Measurements from ENCODE around the gene PLCB4. TPM values are rescaled to one million over a fixed set of nuclear protein-coding genes. Genes with fewer than 3 reads are reported as not detected.

The PLCB4 gene
- polyA plus RNA-seq, 1 of the 3 experiments (the other 2 are of a cell fraction), result 5.5 TPM

GRCh38 chr20:9204979-9205378 is 136.1 kb downstream of the PLCB4 start:
- Histone ChIP-seq H3F3A (replicated peaks; ENCODE audit: insufficient read depth) (peaks cover 11% of the 10 kb centered on the region), H3K4me2 (no peak overlapping the region), H4K20me1 (ENCODE audit: insufficient read depth) (no peaks in the 10 kb centered on the region), H3K9me3 (no peaks in the 10 kb centered on the region), H3K4me1 (ENCODE audit: control insufficient read depth in 1 of 2, insufficient read depth in 2 of 2, low read depth in 1 of 2, low read length in 1 of 2) (peaks cover 2 to 11% of the 10 kb centered on the region in 2 experiments; a peak in 3 of 4 replicates), H3K9me2 (no peaks in the 10 kb centered on the region), H3K27ac (ENCODE audit: low read depth in 2 of 2, low read length in 1 of 2) (no peak overlapping the region), H3K27me3 (ENCODE audit: insufficient read depth) (no peaks in the 10 kb centered on the region), H3K4me3 (ENCODE audit: low read depth in 2 of 2, low read length in 1 of 2) (no peak overlapping the region), H3K79me2 (ENCODE audit: insufficient read depth) (0 out of 2 replicates have a peak, but pooled peaks cover 3% of the 10 kb centered on the region), H3K36me3 (replicated peaks in 1 of 2; ENCODE audit: control insufficient read depth in 1 of 2, insufficient read depth in 2 of 2, low read length in 1 of 2) (no peaks in the 10 kb centered on the region), H2AFZ (ENCODE audit: low read depth) (no peak overlapping the region), H3K9ac (no peak overlapping the region)
- ChIA-PET POLR2A (no interaction called here), CTCF (no interaction called here)
- WGBS (ENCODE audit: low lambda C conversion rate), result 85% methylated on average over 5 of the region's 5 CpGs
- no peak for DNase-seq
- TF ChIP-seq RCOR1 (IDR thresholded peaks at IDR 0.05; ENCODE audit: low read length), result no peak
- no peak for TF ChIP-seq FOXJ3 (CRISPR knock-in tag; IDR thresholded peaks at IDR 0.05)
- no peak for TF ChIP-seq MAX (IDR thresholded peaks at IDR 0.05; ENCODE audit: low read depth)
- TF ChIP-seq REST (IDR thresholded peaks at IDR 0.05; ENCODE audit: low read depth, low read length), result no peak
- TF ChIP-seq POLR2AphosphoS5 (IDR thresholded peaks at IDR 0.05; ENCODE audit: low read depth, low read length), result no peak
- TF ChIP-seq MXI1 (IDR thresholded peaks at IDR 0.05; ENCODE audit: low read depth, low read length), result no peak
- no peak for TF ChIP-seq RAD21 (IDR thresholded peaks at IDR 0.05; ENCODE audit: low read length)
- TF ChIP-seq FOSL2 (IDR thresholded peaks at IDR 0.05; ENCODE audit: borderline replicate concordance, low read depth), result no peak
- TF ChIP-seq RFX5 (IDR thresholded peaks at IDR 0.05; ENCODE audit: low read length), result no peak
- no peak for TF ChIP-seq FOXM1 (IDR thresholded peaks at IDR 0.05; ENCODE audit: low read depth)
- no peak for TF ChIP-seq USF2 (IDR thresholded peaks at IDR 0.05; ENCODE audit: borderline replicate concordance, low read depth, low read length)
- no peak for TF ChIP-seq PBX3 (IDR thresholded peaks at IDR 0.05)
- no peak for TF ChIP-seq RXRA (IDR thresholded peaks at IDR 0.05; ENCODE audit: borderline replicate concordance, low read depth)
- TF ChIP-seq CTCF (IDR thresholded peaks at IDR 0.05), result no peak
- no peak for TF ChIP-seq TEAD4 (IDR thresholded peaks at IDR 0.05; ENCODE audit: borderline replicate concordance, insufficient read depth)
- TF ChIP-seq GATA2 (CRISPR knock-in tag; IDR thresholded peaks at IDR 0.05), result no peak
- TF ChIP-seq YY1 (IDR thresholded peaks at IDR 0.05; ENCODE audit: low read depth), result no peak

Data from SK-N-SH (cell line).